ENCODE data around the gene KCNK6. TPM values are rescaled to one million over a fixed set of nuclear protein-coding genes. Genes with fewer than 3 reads are reported as not detected.

Gene KCNK6
- total and polyA plus RNA-seq, 3 donors from 2014 or later = 2.3 to 3.5 (median 3.4) TPM

- TF ChIP-seq CTCF (IDR thresholded peaks at IDR 0.05) (no peak), POLR2A (IDR thresholded peaks at IDR 0.05) (no peak)
- intact Hi-C loops (cut with DNase I; ENCODE audit: low total_unique reads) = no loop called here
- WGBS, 2 donors = 57 to 58% methylated on average over 17 to 18 of the region's 18 CpGs
- Histone ChIP-seq H3K27ac (no peak overlapping the region), H3K9me3 (no peaks in the 10 kb centered on the region), H3K4me3 (no peak overlapping the region), H3K27me3 (no peaks in the 10 kb centered on the region), H3K4me1 (peaks cover 5% of the 10 kb centered on the region), H3K36me3 (ENCODE audit: low read depth, missing control alignments) (no peaks in the 10 kb centered on the region)
- DNase-seq = no peak
These were observed 39.8 kb downstream of the KCNK6 start for GRCh38 chr19:38359242-38360021.

- Histone ChIP-seq H3K27ac (no peak overlapping the region), H3K36me3 (ENCODE audit: low read depth, missing control alignments) (no peaks in the 10 kb centered on the region), H3K4me3 (no peak overlapping the region), H3K9me3 (no peaks in the 10 kb centered on the region), H3K27me3 (no peaks in the 10 kb centered on the region), H3K4me1 (peaks cover 5% of the 10 kb centered on the region)
- no peak for DNase-seq
- intact Hi-C loops (cut with DNase I; ENCODE audit: low total_unique reads) = no loop called here
- WGBS, 2 donors = 80 to 85% methylated on average over 8 to 9 of the region's 9 CpGs
- TF ChIP-seq CTCF (IDR thresholded peaks at IDR 0.05) (no peak), POLR2A (IDR thresholded peaks at IDR 0.05) (no peak)
These were observed 40.7 kb downstream of the KCNK6 start for GRCh38 chr19:38360351-38360750.

GRCh38 chr19:38360839-38361631 is 41.4 kb downstream of the KCNK6 start:
- Histone ChIP-seq H3K27ac (no peak overlapping the region), H3K4me1 (peaks cover 5% of the 10 kb centered on the region), H3K4me3 (peak overlapping the region; percentile 50 to 60), H3K36me3 (ENCODE audit: low read depth, missing control alignments) (no peaks in the 10 kb centered on the region), H3K27me3 (no peaks in the 10 kb centered on the region), H3K9me3 (no peaks in the 10 kb centered on the region)
- intact Hi-C loops (cut with DNase I; ENCODE audit: low total_unique reads) = no loop called here
- WGBS, 2 donors = 20% methylated on average over 20 to 23 of the region's 23 CpGs
- no peak for DNase-seq
- TF ChIP-seq POLR2A (IDR thresholded peaks at IDR 0.05) (no peak), CTCF (IDR thresholded peaks at IDR 0.05) (no peak)

- intact Hi-C loops (cut with DNase I; ENCODE audit: low total_unique reads) = no loop called here
- Histone ChIP-seq H3K4me3 (peak overlapping the region; percentile 50 to 60), H3K27me3 (no peaks in the 10 kb centered on the region), H3K36me3 (ENCODE audit: low read depth, missing control alignments) (no peaks in the 10 kb centered on the region), H3K4me1 (peaks cover 5% of the 10 kb centered on the region), H3K27ac (no peak overlapping the region), H3K9me3 (no peaks in the 10 kb centered on the region)
- peak; percentile 83 for DNase-seq
- TF ChIP-seq POLR2A (IDR thresholded peaks at IDR 0.05) (no peak), CTCF (IDR thresholded peaks at IDR 0.05) (peak in 2 of 3 experiments; percentile 20 to 21)
- WGBS, 2 donors = 1% methylated on average over 36 of the region's 37 CpGs; no CpG with 5 or more reads in 1 of the 2 donors
These were observed 42.0 kb downstream of the KCNK6 start for GRCh38 chr19:38361633-38362075.
